ENCODE results near the gene DMAC2.
"Not testable (repeated sequence)": the region's sequence is repeated elsewhere in the genome, so short reads cannot be mapped to it uniquely, and the experiment has no call there.

DMAC2 gene

DNA sequence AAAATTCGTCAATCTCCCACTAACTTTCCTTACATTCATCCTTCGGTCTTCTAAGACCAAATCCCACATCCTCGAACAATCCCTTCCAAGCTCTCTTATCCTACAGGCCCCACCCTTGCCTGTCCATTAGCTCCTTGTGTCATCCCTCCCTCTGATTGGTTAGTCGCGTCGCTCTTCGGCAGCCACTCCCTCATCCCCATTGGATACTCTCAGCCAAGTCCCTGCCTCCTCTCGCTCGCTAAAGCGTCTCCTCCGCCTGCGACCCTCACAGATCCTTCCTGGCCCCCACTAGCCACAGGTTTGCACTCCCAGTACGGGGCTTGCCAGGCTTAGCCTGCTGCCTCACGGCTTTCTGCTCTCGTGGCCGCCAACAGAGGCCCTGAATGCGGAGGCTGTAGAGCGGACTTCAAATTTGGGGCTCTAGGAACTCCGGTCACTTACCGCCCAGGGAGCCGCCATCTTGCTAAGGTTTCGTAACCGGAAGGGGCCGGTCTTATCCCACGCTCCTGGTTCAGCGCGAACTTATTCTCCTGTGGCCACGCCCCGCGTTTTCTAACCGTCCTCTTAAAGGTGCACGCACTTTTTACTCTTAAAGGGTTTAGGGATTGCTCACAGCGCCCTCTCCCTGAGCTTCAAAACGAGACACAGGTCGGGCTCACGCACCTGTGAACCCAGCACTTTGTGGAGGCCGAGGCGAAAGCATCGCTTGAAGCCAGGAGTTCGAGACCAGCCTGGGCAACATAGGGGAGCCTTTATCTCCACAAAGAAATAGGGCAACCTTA lies at the start of gene DMAC2:
Gene DMAC2, minus strand, starts transcription at position 472 of the 782 bp plus-strand sequence. Its CDS starts 13 bp downstream, at position 459.
- Mint-ChIP-seq H3K36me3 (ENCODE audit: low read depth) (peaks cover 11% of the 10 kb centered on the region), H3K27me3 (ENCODE audit: low read depth, poor library complexity) (peaks cover 37% of the 10 kb centered on the region), H3K4me3 (no peak within 1 kb of the TSS), H3K9me3 (no peaks in the 10 kb centered on the region), H3K4me1 (peaks cover 6% of the 10 kb centered on the region), H3K27ac (no peak within 1 kb of the TSS)
- DNase-seq = peak; percentile 92
- TF ChIP-seq, protein P1, sequence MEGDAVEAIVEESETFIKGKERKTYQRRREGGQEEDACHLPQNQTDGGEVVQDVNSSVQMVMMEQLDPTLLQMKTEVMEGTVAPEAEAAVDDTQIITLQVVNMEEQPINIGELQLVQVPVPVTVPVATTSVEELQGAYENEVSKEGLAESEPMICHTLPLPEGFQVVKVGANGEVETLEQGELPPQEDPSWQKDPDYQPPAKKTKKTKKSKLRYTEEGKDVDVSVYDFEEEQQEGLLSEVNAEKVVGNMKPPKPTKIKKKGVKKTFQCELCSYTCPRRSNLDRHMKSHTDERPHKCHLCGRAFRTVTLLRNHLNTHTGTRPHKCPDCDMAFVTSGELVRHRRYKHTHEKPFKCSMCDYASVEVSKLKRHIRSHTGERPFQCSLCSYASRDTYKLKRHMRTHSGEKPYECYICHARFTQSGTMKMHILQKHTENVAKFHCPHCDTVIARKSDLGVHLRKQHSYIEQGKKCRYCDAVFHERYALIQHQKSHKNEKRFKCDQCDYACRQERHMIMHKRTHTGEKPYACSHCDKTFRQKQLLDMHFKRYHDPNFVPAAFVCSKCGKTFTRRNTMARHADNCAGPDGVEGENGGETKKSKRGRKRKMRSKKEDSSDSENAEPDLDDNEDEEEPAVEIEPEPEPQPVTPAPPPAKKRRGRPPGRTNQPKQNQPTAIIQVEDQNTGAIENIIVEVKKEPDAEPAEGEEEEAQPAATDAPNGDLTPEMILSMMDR (IDR thresholded peaks at IDR 0.05) = peak; percentile 14

DNA sequence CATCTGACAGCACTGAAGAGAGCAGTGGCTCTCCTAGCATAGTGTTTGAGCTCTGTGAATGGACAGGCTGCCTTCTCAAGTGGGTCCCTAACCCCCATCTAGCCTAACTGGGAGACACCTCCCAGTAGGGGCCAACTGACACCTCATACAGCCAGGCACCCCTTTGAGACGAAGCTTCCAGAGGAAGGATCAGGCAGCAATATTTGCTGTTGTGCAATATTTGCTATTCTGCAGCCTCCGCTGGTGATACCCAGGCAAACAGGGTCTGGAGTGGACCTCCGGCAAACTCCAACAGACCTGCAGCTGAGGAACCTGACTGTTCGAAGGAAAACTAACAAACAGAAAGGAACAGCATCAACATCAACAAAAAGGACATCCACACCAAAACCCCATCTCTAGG lies 47.2 kb upstream of the DMAC2 start:
- peaks cover 61% of the 10 kb centered on the region for H3K9me3 Mint-ChIP-seq
- not testable (repeated sequence) for H3K27me3 Mint-ChIP-seq (ENCODE audit: low read depth, poor library complexity); H3K4me3 Mint-ChIP-seq; DNase-seq; H3K27ac Mint-ChIP-seq; H3K4me1 Mint-ChIP-seq; H3K36me3 Mint-ChIP-seq (ENCODE audit: low read depth)

DNA sequence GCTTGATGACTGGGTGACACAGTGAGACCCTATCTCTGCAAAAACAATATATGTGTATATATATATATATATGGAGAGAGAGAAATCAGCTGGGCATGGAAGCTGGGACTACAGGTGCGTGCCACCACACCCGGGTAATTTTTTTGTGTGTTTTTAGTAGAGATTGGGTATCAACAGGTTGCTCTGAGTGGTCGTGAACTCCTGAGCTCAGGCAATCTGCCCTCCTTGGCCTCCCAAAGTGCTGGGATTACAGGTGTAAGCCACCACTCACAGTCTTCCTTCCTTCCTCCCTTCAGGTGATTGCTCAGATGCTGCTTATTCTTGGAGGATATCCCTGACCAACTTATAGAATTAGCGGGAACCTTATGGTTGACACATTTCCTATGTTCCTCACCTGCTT lies 45.1 kb upstream of the DMAC2 start:
- no peak for DNase-seq
- H3K27ac Mint-ChIP-seq = no peak overlapping the region
- H3K36me3 Mint-ChIP-seq (ENCODE audit: low read depth) = no peaks in the 10 kb centered on the region
- H3K4me3 Mint-ChIP-seq = no peak overlapping the region
- H3K4me1 Mint-ChIP-seq = no peaks in the 10 kb centered on the region
- peaks cover 7% of the 10 kb centered on the region for H3K27me3 Mint-ChIP-seq (ENCODE audit: low read depth, poor library complexity)
- peaks cover 76% of the 10 kb centered on the region for H3K9me3 Mint-ChIP-seq
- TF ChIP-seq, protein P1 (IDR thresholded peaks at IDR 0.05) = no peak

DNA sequence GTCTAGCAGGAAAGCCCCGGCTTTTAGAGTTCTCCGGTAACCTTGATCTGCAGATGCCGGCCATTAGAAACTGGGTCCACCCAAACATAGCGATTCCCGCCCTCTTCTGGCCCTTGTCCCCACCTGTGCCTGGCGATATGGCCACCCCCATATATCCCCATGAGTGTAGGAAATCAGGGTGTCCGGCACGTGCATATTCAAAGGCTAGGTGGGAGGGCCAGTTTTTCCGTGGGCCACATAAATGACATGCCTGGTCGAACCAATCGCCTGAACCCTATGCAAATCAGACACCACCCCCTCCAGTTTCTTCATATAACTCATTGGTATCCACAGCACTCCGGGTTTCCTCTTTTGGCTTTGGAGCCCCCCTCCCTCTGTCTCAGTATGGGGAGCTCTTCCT lies 40.6 kb upstream of the DMAC2 start:
- peaks cover 67% of the 10 kb centered on the region for H3K9me3 Mint-ChIP-seq
- H3K27ac Mint-ChIP-seq = no peak overlapping the region
- no peak overlapping the region for H3K4me3 Mint-ChIP-seq
- DNase-seq = no peak
- H3K36me3 Mint-ChIP-seq (ENCODE audit: low read depth) = no peaks in the 10 kb centered on the region
- TF ChIP-seq, protein P1 (IDR thresholded peaks at IDR 0.05) = no peak
- H3K4me1 Mint-ChIP-seq = no peaks in the 10 kb centered on the region
- H3K27me3 Mint-ChIP-seq (ENCODE audit: low read depth, poor library complexity) = peaks cover 8% of the 10 kb centered on the region

DNA sequence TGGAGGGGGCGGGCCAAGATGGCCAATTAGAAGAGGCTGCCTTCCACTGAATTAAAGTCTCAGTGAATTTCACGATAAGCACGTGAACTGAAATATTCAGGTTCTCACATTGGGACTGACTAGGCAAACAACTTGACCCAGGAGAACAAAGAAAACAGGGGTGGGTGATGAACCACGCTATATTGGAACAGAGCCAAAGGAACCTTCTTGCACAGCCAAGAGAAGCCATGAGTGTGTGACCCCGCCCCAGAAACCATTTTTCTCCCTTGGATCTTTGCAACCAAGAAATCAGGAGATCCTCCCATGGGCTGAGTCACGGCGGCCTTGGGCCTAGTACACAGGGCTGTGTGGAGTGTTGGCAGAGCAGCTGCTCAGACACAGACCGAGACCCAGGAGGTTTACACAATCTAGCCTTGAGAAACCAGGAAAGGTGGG lies 40.1 kb upstream of the DMAC2 start:
- DNase-seq = no peak
- Mint-ChIP-seq H3K27me3 (ENCODE audit: low read depth, poor library complexity) (peaks cover 8% of the 10 kb centered on the region), H3K36me3 (ENCODE audit: low read depth) (no peaks in the 10 kb centered on the region), H3K4me1 (no peaks in the 10 kb centered on the region), H3K4me3 (no peak overlapping the region), H3K9me3 (peaks cover 63% of the 10 kb centered on the region), H3K27ac (no peak overlapping the region)
- TF ChIP-seq, protein P1 (IDR thresholded peaks at IDR 0.05) = no peak

DNA sequence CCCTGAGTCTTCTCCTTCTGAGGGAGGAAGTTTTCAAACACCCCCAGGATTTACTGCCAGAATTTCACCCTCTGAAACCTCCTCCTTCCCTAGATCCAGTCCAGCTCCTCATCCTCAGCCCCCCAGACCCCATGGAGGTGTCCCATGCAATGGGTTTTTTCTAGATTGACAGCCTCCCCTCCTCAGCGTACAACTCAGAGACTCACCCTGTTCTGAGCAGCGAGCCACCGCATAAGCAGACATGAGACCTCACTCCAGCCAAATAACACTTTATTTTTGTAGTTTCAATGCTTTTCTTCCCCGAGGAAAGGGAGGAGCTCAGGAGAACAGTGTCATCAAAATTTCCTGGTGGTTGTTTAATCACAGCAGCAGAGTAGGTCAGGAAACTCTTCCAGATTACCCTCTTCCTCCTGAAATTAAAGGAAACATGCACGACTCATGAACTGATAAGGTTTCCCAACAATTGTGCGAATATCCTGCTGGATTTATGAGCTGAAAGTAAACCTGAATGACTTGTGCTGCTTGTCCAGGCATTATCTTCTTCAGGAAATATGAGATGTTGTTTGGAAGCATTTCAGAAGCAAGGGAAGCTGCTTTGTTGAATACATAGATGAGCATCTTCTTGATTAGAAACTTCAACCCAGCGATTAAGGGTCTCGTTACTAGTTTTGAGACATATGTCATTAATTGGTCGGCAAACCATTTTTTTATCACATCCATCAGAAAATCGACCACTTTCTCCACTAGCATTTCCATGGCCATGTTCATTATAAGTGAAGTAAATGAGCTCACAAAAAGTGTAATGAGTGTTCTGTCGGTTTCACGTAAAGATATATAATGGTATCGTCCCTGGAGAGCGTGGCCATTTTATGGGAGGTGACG lies 39.4 kb upstream of the DMAC2 start:
- peaks cover 58% of the 10 kb centered on the region for H3K9me3 Mint-ChIP-seq
- TF ChIP-seq, protein P1 (IDR thresholded peaks at IDR 0.05) = no peak
- H3K4me1 Mint-ChIP-seq = no peaks in the 10 kb centered on the region
- DNase-seq = no peak
- no peak overlapping the region for H3K27ac Mint-ChIP-seq
- peaks cover 8% of the 10 kb centered on the region for H3K27me3 Mint-ChIP-seq (ENCODE audit: low read depth, poor library complexity)
- no peak overlapping the region for H3K4me3 Mint-ChIP-seq
- H3K36me3 Mint-ChIP-seq (ENCODE audit: low read depth) = no peaks in the 10 kb centered on the region

All from nephron progenitor cell (in vitro differentiated cells).